ENCODE data around the gene PDE4D. TPM values are rescaled to one million over a fixed set of nuclear protein-coding genes. Genes with fewer than 3 reads are reported as not detected.

The PDE4D gene
- total RNA-seq, 1 experiment from 2014 or later: 2.1 TPM

DNA sequence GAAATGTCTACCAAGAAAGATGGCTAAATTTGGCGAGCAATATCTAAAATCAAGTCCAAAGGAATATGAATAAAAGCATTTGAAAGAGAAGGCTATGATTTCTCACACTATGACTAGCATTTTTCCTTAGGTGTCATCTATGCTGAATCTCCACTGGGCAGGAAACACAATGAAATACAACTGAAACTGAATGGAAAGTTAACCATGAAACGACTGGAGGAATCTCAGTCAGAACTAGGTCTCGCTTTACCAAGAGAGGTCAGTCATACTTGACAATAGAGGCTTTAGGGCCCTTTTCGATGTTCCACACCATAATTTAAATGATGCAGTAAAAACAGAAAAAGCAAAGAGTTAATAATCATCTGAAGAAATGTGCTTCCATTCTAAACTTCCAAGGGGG, 339.0 kb downstream of the PDE4D start:
- no CpG with 5 or more reads among the region's 4 CpGs for WGBS (ENCODE audit: extremely low coverage, insufficient read length, low lambda C conversion rate)
- Mint-ChIP-seq H3K27me3 (ENCODE audit: low read depth) (no peaks in the 10 kb centered on the region), H3K9me3 (no peaks in the 10 kb centered on the region)

More for the DNA sequence above, 339.0 kb downstream of the PDE4D start:
- Histone ChIP-seq H3K79me2 (ENCODE audit: insufficient read depth, low read length) (no peaks in the 10 kb centered on the region), H3K9me3 (ENCODE audit: control insufficient read depth, low read depth, low read length) (no peaks in the 10 kb centered on the region), H3K23ac (ENCODE audit: insufficient read length, low read depth, low read length) (no peak overlapping the region), H3K9ac (ENCODE audit: extremely low read depth, insufficient read length, low read length) (no peak overlapping the region), H3K4me2 (ENCODE audit: insufficient read depth, insufficient read length, low read length) (no peak overlapping the region), H2AFZ (ENCODE audit: low read length) (no peak overlapping the region), H3K27me3 (ENCODE audit: insufficient read depth, low read length) (no peaks in the 10 kb centered on the region; the same call in 1 of the 2 replicates), H4K5ac (ENCODE audit: insufficient read length, low read depth, low read length) (no peak overlapping the region), H3K18ac (ENCODE audit: insufficient read length, low read depth, low read length) (no peak overlapping the region), H3K79me1 (ENCODE audit: insufficient read depth, low read depth, low read length, poor library complexity, severe bottlenecking) (no peaks in the 10 kb centered on the region), H3K27ac (ENCODE audit: insufficient read length, low read depth, low read length) (no peak overlapping the region), H2BK5ac (ENCODE audit: insufficient read length, low read length) (no peak overlapping the region), H3K56ac (ENCODE audit: insufficient read length, low read depth, low read length) (no peak overlapping the region), H2BK15ac (ENCODE audit: low read depth, low read length) (no peak overlapping the region), H2BK20ac (ENCODE audit: low read depth, low read length, poor library complexity, severe bottlenecking) (no peak overlapping the region), H2BK12ac (ENCODE audit: insufficient read length, low read depth, low read length) (no peak overlapping the region), H2AK5ac (ENCODE audit: insufficient read length, low read length) (no peak overlapping the region), H4K91ac (ENCODE audit: insufficient read length, low read depth, low read length) (no peak overlapping the region), H3K14ac (ENCODE audit: insufficient read depth, low read length) (no peak overlapping the region), H3K4ac (ENCODE audit: low read depth, low read length) (no peak overlapping the region), H3K23me2 (ENCODE audit: insufficient read length, low read depth, low read length, poor library complexity, severe bottlenecking) (no peaks in the 10 kb centered on the region), H3K4me1 (ENCODE audit: insufficient read depth, low read length) (no peaks in the 10 kb centered on the region), H4K8ac (replicated peaks; ENCODE audit: insufficient read length, low read depth, low read length) (no peak overlapping the region), H4K20me1 (ENCODE audit: control insufficient read depth, insufficient read depth, insufficient read length) (no peaks in the 10 kb centered on the region), H3T11ph (ENCODE audit: low read length) (no peak overlapping the region), H2BK120ac (ENCODE audit: low read depth, low read length, poor library complexity, severe bottlenecking) (no peak overlapping the region)
- Mint-ChIP-seq H3K4me3 (no peak overlapping the region), H3K27ac (no peak overlapping the region), H3K36me3 (ENCODE audit: insufficient read depth in 1 of 3, low read depth in 3 of 3) (no peaks in the 10 kb centered on the region), H3K4me1 (peaks cover 26 to 33% of the 10 kb centered on the region in 2 experiments)
- no peak for DNase-seq
- TF ChIP-seq, protein P1, sequence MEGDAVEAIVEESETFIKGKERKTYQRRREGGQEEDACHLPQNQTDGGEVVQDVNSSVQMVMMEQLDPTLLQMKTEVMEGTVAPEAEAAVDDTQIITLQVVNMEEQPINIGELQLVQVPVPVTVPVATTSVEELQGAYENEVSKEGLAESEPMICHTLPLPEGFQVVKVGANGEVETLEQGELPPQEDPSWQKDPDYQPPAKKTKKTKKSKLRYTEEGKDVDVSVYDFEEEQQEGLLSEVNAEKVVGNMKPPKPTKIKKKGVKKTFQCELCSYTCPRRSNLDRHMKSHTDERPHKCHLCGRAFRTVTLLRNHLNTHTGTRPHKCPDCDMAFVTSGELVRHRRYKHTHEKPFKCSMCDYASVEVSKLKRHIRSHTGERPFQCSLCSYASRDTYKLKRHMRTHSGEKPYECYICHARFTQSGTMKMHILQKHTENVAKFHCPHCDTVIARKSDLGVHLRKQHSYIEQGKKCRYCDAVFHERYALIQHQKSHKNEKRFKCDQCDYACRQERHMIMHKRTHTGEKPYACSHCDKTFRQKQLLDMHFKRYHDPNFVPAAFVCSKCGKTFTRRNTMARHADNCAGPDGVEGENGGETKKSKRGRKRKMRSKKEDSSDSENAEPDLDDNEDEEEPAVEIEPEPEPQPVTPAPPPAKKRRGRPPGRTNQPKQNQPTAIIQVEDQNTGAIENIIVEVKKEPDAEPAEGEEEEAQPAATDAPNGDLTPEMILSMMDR (conservative IDR thresholded peaks at IDR 0.05): no peak
